ENCODE measurements around the gene PALM3. TPM values are rescaled to one million over a fixed set of nuclear protein-coding genes. Genes with fewer than 3 reads are reported as not detected.
A peak's percentile ranks its signal among the peaks of the same experiment; 100 is the strongest.

PALM3 gene
- total and polyA plus RNA-seq, 9 donors, result 0.17 to 2.6 (median 0.33) TPM; not detected in 2

- H3K9me3 ChIP-seq, result no peaks in the 10 kb centered on the region
- peak overlapping the region; percentile 58 for H3K4me3 ChIP-seq
- H3K4me1 ChIP-seq (ENCODE audit: insufficient read depth), result peaks cover 7% of the 10 kb centered on the region
- no peaks in the 10 kb centered on the region for H3K27me3 ChIP-seq
- DNase-seq, result peak; percentile 57 to 83 (median 72)
- TF ChIP-seq POLR2A (IDR thresholded peaks at IDR 0.05) (no peak), EP300 (IDR thresholded peaks at IDR 0.05) (no peak), CTCF (IDR thresholded peaks at IDR 0.05) (peak; percentile 10 to 84 (median 84))
- WGBS, 3 donors, result 0% methylated on average over 38 to 106 of the region's 106 CpGs
- intact Hi-C loops (cut with DNase I), result loop anchor here (5.0 to 10.0 kb wide), 4 partner anchors 64 to 799 kb away; partner anchors contain the start of gene ASF1B (in 2 of the 4)
- peak overlapping the region in 1 of 2 donors; percentile 44 for H3K27ac ChIP-seq
- no peaks in the 10 kb centered on the region for H3K36me3 ChIP-seq
Observed at GRCh38 chr19:14073261-14073924, 11.5 kb upstream of the PALM3 start.

GRCh38 chr19:14072535-14073260 lies 10.8 kb upstream of the PALM3 start, which contains the start of gene MISP3:
Gene MISP3 (plus strand): TSS chr19:14072786. CDS start chr19:14073310, 524 bp downstream.
- intact Hi-C loops (cut with DNase I), result loop anchor here (5.0 to 10.0 kb wide), 4 partner anchors 65 to 798 kb away; partner anchors contain the start of gene ASF1B (in 2 of the 4)

GRCh38 chr19:14070268-14071050 lies 8.6 kb upstream of the PALM3 start:
- no peak for DNase-seq
- H3K4me1 ChIP-seq (ENCODE audit: insufficient read depth), result peaks cover 7% of the 10 kb centered on the region
- intact Hi-C loops (cut with DNase I), result loop anchor here (5.0 to 10.0 kb wide), 4 partner anchors 67 to 796 kb away; partner anchors contain the start of gene ASF1B (in 2 of the 4)
- no peak overlapping the region for H3K4me3 ChIP-seq
- no peaks in the 10 kb centered on the region for H3K9me3 ChIP-seq
- H3K27ac ChIP-seq, result no peak overlapping the region
- H3K36me3 ChIP-seq, result no peaks in the 10 kb centered on the region
- TF ChIP-seq POLR2A (IDR thresholded peaks at IDR 0.05) (no peak), CTCF (IDR thresholded peaks at IDR 0.05) (no peak), EP300 (IDR thresholded peaks at IDR 0.05) (no peak)
- WGBS, 3 donors, result 93 to 96% (median 94%) methylated on average over 43 of the region's 43 CpGs
- H3K27me3 ChIP-seq, result no peaks in the 10 kb centered on the region

More at GRCh38 chr19:14072535-14073260, 10.8 kb upstream of the PALM3 start, which contains the start of gene MISP3:
- Histone ChIP-seq H3K27me3 (no peaks in the 10 kb centered on the region), H3K36me3 (no peaks in the 10 kb centered on the region), H3K27ac (peak within 1 kb of the TSS in 1 of 2 donors; percentile 44), H3K9me3 (no peaks in the 10 kb centered on the region), H3K4me3 (peak within 1 kb of the TSS; percentile 58), H3K4me1 (ENCODE audit: insufficient read depth) (peaks cover 7% of the 10 kb centered on the region)
- peak in 1 of 5 donors; percentile 59 for DNase-seq
- WGBS, 3 donors, result 1 to 13% (median 2%) methylated on average over 3 to 51 of the region's 51 CpGs
- TF ChIP-seq CTCF (IDR thresholded peaks at IDR 0.05) (no peak), POLR2A (IDR thresholded peaks at IDR 0.05) (no peak), EP300 (IDR thresholded peaks at IDR 0.05) (no peak)

- intact Hi-C loops (cut with DNase I), result loop anchor here in 1 of 4 donors (10.0 kb wide), 1 partner anchor 471 kb away; no protein-coding TSS in a partner anchor
- 53 to 68% (median 57%) methylated on average over 2 of the region's 2 CpGs for WGBS, 3 donors
- H3K27me3 ChIP-seq, result no peaks in the 10 kb centered on the region
- TF ChIP-seq CTCF (IDR thresholded peaks at IDR 0.05), result no peak
- no peaks in the 10 kb centered on the region for H3K36me3 ChIP-seq
- no peaks in the 10 kb centered on the region for H3K4me1 ChIP-seq (ENCODE audit: insufficient read depth)
- no peak overlapping the region for H3K27ac ChIP-seq
- H3K4me3 ChIP-seq, result no peak overlapping the region
- no peaks in the 10 kb centered on the region for H3K9me3 ChIP-seq
- no peak for DNase-seq
Observed at GRCh38 chr19:14066134-14066533, 4.3 kb upstream of the PALM3 start.

Measured in ovary (tissue), 9 donors.